ENCODE results near the gene CMTM1. TPM values are rescaled to one million over a fixed set of nuclear protein-coding genes. Genes with fewer than 3 reads are reported as not detected.

Gene CMTM1
- total and polyA plus RNA-seq, 2 donors (not counting 3 experiments of a cell fraction or from before 2014, with no cell fraction given) = 3.0 to 12.3 TPM

GRCh38 chr16:66603537-66604375 lies 37.5 kb downstream of the CMTM1 start:
- intact Hi-C loops (cut with micrococcal nuclease) (loop anchor here (1.0 to 2.0 kb wide), 4 partner anchors 51 to 197 kb away; partner anchors contain the start of gene CKLF), dilution Hi-C loops (cut with MboI; ENCODE audit: extremely low pct_ligation_motif_present, low sequenced_read_pairs) (no loop called here)
- H3K4me1 ChIP-seq (ENCODE audit: control insufficient read depth, extremely low read depth, insufficient read depth, low read length) = peaks cover 16% of the 10 kb centered on the region
- H3K9me3 ChIP-seq (replicated peaks; ENCODE audit: control insufficient read depth, insufficient read depth, low read length) = no peaks in the 10 kb centered on the region
- ChIA-PET POLR2A (no interaction called here), CTCF (interaction anchor here (0.7 to 2.0 kb wide), 12 partner anchors 8 to 264 kb away, joined by 3 to 28 read pairs (median 4); partner anchors contain the start of genes CKLF and NAE1)
- peak; percentile 27 for TF ChIP-seq MYC (IDR thresholded peaks at IDR 0.05; ENCODE audit: low read depth, low read length)
- TF ChIP-seq JUN (IDR thresholded peaks at IDR 0.05; ENCODE audit: borderline replicate concordance, insufficient read depth, insufficient read length, low read depth) = no peak
- peak overlapping the region; percentile 69 for H3K9ac ChIP-seq (replicated peaks; ENCODE audit: extremely low read depth, insufficient read depth, low read length)
- H3K27me3 ChIP-seq (ENCODE audit: control insufficient read depth in 2 of 2, insufficient read depth in 2 of 2, low read length in 2 of 2) = no peaks in the 10 kb centered on the region
- no peaks in the 10 kb centered on the region for H3K9me1 ChIP-seq (replicated peaks; ENCODE audit: control insufficient read depth, extremely low read depth, insufficient read depth, low read length)
- BruUV-seq (replicated peaks) = TSS peak; percentile 53
- DNase-seq (ENCODE audit: low read depth, low spot score) = peak; percentile 61
- H4K20me1 ChIP-seq (replicated peaks; ENCODE audit: control insufficient read depth, extremely low read depth, insufficient read depth, low read length) = no peaks in the 10 kb centered on the region
- no peaks in the 10 kb centered on the region for H3K36me3 ChIP-seq (ENCODE audit: control insufficient read depth in 2 of 2, extremely low read depth in 1 of 2, insufficient read depth in 2 of 2, low read length in 2 of 2)
- peak overlapping the region; percentile 13 for H2AFZ ChIP-seq (ENCODE audit: low read depth, low read length)
- peaks cover 25% of the 10 kb centered on the region for H3K79me2 ChIP-seq (ENCODE audit: control insufficient read depth, insufficient read depth, low read length)
- H3K27ac ChIP-seq (ENCODE audit: insufficient read depth, low read depth, low read length) = peak overlapping the region; percentile 42
- FAIRE-seq = peak; percentile 73
- H3K4me3 ChIP-seq (replicated peaks in 1 of 3; ENCODE audit: insufficient read depth in 1 of 3, low read depth in 1 of 3, low read length in 3 of 3) = peak overlapping the region; percentile 56 to 91 (median 76)
- peak overlapping the region; percentile 60 for H3K4me2 ChIP-seq (ENCODE audit: insufficient read depth, low read length)

- ChIA-PET POLR2A (no interaction called here), CTCF (interaction anchor here (0.6 to 2.0 kb wide), 19 partner anchors 9 to 897 kb away, joined by 3 to 28 read pairs (median 4); partner anchors contain the start of genes CKLF, CMTM2 and NAE1)
- peak; percentile 68 for FAIRE-seq
- Histone ChIP-seq H3K4me2 (ENCODE audit: insufficient read depth, low read length) (peak within 1 kb of the TSS; percentile 60), H2AFZ (ENCODE audit: low read depth, low read length) (peak within 1 kb of the TSS; percentile 32), H3K9ac (replicated peaks; ENCODE audit: extremely low read depth, insufficient read depth, low read length) (peak within 1 kb of the TSS; percentile 90), H3K9me3 (replicated peaks; ENCODE audit: control insufficient read depth, insufficient read depth, low read length) (no peaks in the 10 kb centered on the region), H3K9me1 (replicated peaks; ENCODE audit: control insufficient read depth, extremely low read depth, insufficient read depth, low read length) (no peaks in the 10 kb centered on the region), H3K27ac (ENCODE audit: insufficient read depth, low read depth, low read length) (peak within 1 kb of the TSS; percentile 73), H3K4me3 (replicated peaks in 1 of 3; ENCODE audit: insufficient read depth in 1 of 3, low read depth in 1 of 3, low read length in 3 of 3) (peak within 1 kb of the TSS; percentile 64 to 91 (median 76)), H3K36me3 (ENCODE audit: control insufficient read depth in 2 of 2, extremely low read depth in 1 of 2, insufficient read depth in 2 of 2, low read length in 2 of 2) (peaks cover 0 to 8% of the 10 kb centered on the region in 2 experiments), H4K20me1 (replicated peaks; ENCODE audit: control insufficient read depth, extremely low read depth, insufficient read depth, low read length) (no peaks in the 10 kb centered on the region), H3K27me3 (ENCODE audit: control insufficient read depth in 2 of 2, insufficient read depth in 2 of 2, low read length in 2 of 2) (no peaks in the 10 kb centered on the region), H3K79me2 (ENCODE audit: control insufficient read depth, insufficient read depth, low read length) (peaks cover 30% of the 10 kb centered on the region), H3K4me1 (ENCODE audit: control insufficient read depth, extremely low read depth, insufficient read depth, low read length) (peaks cover 17% of the 10 kb centered on the region)
- peak; percentile 63 for DNase-seq (ENCODE audit: low read depth, low spot score)
- intact Hi-C loops (cut with micrococcal nuclease) = loop anchor here (1.0 to 5.0 kb wide), 7 partner anchors 40 to 198 kb away; partner anchors contain the start of gene CKLF
- TF ChIP-seq MAX (IDR thresholded peaks at IDR 0.05; ENCODE audit: insufficient read depth, insufficient read length) (no peak), MYC (IDR thresholded peaks at IDR 0.05; ENCODE audit: low read depth, low read length) (no peak), POLR2AphosphoS5 (IDR thresholded peaks at IDR 0.05; ENCODE audit: insufficient read depth, low read depth, low read length) (peak; percentile 64), CTCF (IDR thresholded peaks at IDR 0.05; ENCODE audit: extremely low read depth in 1 of 2, insufficient read depth in 1 of 2, low read depth in 1 of 2, low read length in 2 of 2) (peak; percentile 42 to 76), POLR2A (IDR thresholded peaks at IDR 0.05; ENCODE audit: low read depth, low read length) (peak; percentile 18), GATA2 (IDR thresholded peaks at IDR 0.05; ENCODE audit: insufficient read depth, insufficient read length, low read depth, low read length) (no peak)
- TSS peak; percentile 22 for BruUV-seq (replicated peaks)
- dilution Hi-C loops (cut with MboI; ENCODE audit: extremely low pct_ligation_motif_present, low sequenced_read_pairs) = no loop called here
Measured at GRCh38 chr16:66604376-66605176, 38.3 kb downstream of the CMTM1 start, which contains the start of gene CMTM3. Gene CMTM3 (plus strand): TSS chr16:66604704. CDS start chr16:66604806, 102 bp downstream.

Data from endothelial cell of umbilical vein (primary cell).